MM.1S (cell line): ENCODE data around the gene PI4KA.
"Not testable (repeated sequence)": the region's sequence is repeated elsewhere in the genome, so short reads cannot be mapped to it uniquely, and the experiment has no call there.

Source experiments
- DNase-seq: peaks from one replicate; pipeline ENCODE4 v3.0.0-alpha.2; 2015
- H2AFZ ChIP-seq: fragments of 300-600 bp; sonication (generic); 2 replicates; pipeline ENCODE4 v1.6.0; 2016; ENCODE audit warnings: antibody characterized with exemption, low read length
- H3F3A ChIP-seq: fragments of 300-600 bp; sonication (generic); 2 replicates; pipeline ENCODE4 v1.6.1; 2016; ENCODE audit warnings: mild to moderate bottlenecking, antibody characterized with exemption, low read length, moderate library complexity, mixed read lengths; ENCODE audit not compliant: insufficient read depth
- H3K27ac ChIP-seq: fragments of 300-600 bp; sonication (generic); 2 replicates; pipeline ENCODE4 v1.5.1; 2016; ENCODE audit warnings: mild to moderate bottlenecking, low read length
- H3K27me3 ChIP-seq: fragments of 300-600 bp; sonication (generic); replicated peaks from 2 replicates; pipeline ENCODE4 v1.6.0; 2016; ENCODE audit warnings: low read length; ENCODE audit not compliant: insufficient read depth
- H3K36me3 ChIP-seq: fragments of 300-600 bp; sonication (generic); replicated peaks from 2 replicates; pipeline ENCODE4 v1.6.1; 2016; ENCODE audit warnings: mild to moderate bottlenecking, low read length, mixed read lengths; ENCODE audit not compliant: insufficient read depth
- H3K4me1 ChIP-seq: fragments of 300-600 bp; sonication (generic); 2 replicates; pipeline ENCODE4 v1.6.1; 2016; ENCODE audit warnings: low read length, mixed read lengths
- H3K4me2 ChIP-seq: fragments of 300-600 bp; sonication (generic); 2 replicates; pipeline ENCODE4 v1.6.0; 2016; ENCODE audit warnings: low read depth, low read length
- H3K4me3 ChIP-seq: fragments of 300-600 bp; sonication (generic); 2 replicates; pipeline ENCODE4 v1.5.1; 2016; ENCODE audit warnings: low read length, mixed read lengths
- H3K79me2 ChIP-seq: fragments of 300-600 bp; sonication (generic); 2 replicates; pipeline ENCODE4 v1.6.1; 2016; ENCODE audit warnings: mixed run types, low read length, mixed read lengths
- H3K9ac ChIP-seq: fragments of 300-600 bp; sonication (generic); 2 replicates; pipeline ENCODE4 v1.6.1; 2016; ENCODE audit warnings: low read length, mixed read lengths
- H3K9me2 ChIP-seq: fragments of 300-600 bp; sonication (generic); replicated peaks from 2 replicates; pipeline ENCODE4 v1.6.1; 2016; ENCODE audit warnings: mild to moderate bottlenecking, low read length, mixed read lengths; ENCODE audit not compliant: insufficient read depth
- H3K9me3 ChIP-seq: fragments of 300-600 bp; sonication (generic); replicated peaks from 2 replicates; pipeline ENCODE4 v1.6.1; 2016; ENCODE audit warnings: mild to moderate bottlenecking, low read length, mixed read lengths; ENCODE audit not compliant: insufficient read depth
- H4K20me1 ChIP-seq: fragments of 300-600 bp; sonication (generic); 2 replicates; pipeline ENCODE4 v1.6.1; 2016; ENCODE audit warnings: mild to moderate bottlenecking, low read length, moderate library complexity, mixed read lengths; ENCODE audit not compliant: insufficient read depth
- EZH2 ChIP-seq: fragments of 300-600 bp; sonication (generic); optimal IDR thresholded peaks from 2 replicates; pipeline ENCODE3; 2017; ENCODE audit warnings: low read depth, mild to moderate bottlenecking, antibody characterized with exemption, low read length, mixed read lengths
- EZH2phosphoT487 ChIP-seq: fragments of 300-600 bp; sonication (generic); IDR thresholded peaks from 2 replicates; pipeline ENCODE4 v1.6.1; 2018; ENCODE audit warnings: antibody characterized with exemption, low read length
- TF ChIP-seq, protein P1 (sequence below): fragments of 300-600 bp; sonication (generic); IDR thresholded peaks from 2 replicates; pipeline ENCODE4 v1.5.1; 2016; ENCODE audit warnings: antibody characterized with exemption, low read length, mixed read lengths

Gene PI4KA

GRCh38 chr22:20663941-20664593, 194.5 kb downstream of the PI4KA start:
- Histone ChIP-seq H3K9me3 (no peaks in the 10 kb centered on the region), H3K27me3 (peaks cover 16% of the 10 kb centered on the region), H3K9me2 (no peaks in the 10 kb centered on the region), H2AFZ (no peak overlapping the region), H3K36me3 (no peaks in the 10 kb centered on the region), H3K4me1 (no peaks in the 10 kb centered on the region), H3K4me2 (no peak overlapping the region), H3K9ac (no peak overlapping the region), H4K20me1 (no peaks in the 10 kb centered on the region), H3F3A (no peaks in the 10 kb centered on the region), H3K4me3 (no peak overlapping the region), H3K79me2 (no peaks in the 10 kb centered on the region), H3K27ac (no peak overlapping the region)
- TF ChIP-seq, protein P1, sequence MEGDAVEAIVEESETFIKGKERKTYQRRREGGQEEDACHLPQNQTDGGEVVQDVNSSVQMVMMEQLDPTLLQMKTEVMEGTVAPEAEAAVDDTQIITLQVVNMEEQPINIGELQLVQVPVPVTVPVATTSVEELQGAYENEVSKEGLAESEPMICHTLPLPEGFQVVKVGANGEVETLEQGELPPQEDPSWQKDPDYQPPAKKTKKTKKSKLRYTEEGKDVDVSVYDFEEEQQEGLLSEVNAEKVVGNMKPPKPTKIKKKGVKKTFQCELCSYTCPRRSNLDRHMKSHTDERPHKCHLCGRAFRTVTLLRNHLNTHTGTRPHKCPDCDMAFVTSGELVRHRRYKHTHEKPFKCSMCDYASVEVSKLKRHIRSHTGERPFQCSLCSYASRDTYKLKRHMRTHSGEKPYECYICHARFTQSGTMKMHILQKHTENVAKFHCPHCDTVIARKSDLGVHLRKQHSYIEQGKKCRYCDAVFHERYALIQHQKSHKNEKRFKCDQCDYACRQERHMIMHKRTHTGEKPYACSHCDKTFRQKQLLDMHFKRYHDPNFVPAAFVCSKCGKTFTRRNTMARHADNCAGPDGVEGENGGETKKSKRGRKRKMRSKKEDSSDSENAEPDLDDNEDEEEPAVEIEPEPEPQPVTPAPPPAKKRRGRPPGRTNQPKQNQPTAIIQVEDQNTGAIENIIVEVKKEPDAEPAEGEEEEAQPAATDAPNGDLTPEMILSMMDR: no peak
- TF ChIP-seq EZH2 (no peak), EZH2phosphoT487 (no peak)
- no peak for DNase-seq

DNA sequence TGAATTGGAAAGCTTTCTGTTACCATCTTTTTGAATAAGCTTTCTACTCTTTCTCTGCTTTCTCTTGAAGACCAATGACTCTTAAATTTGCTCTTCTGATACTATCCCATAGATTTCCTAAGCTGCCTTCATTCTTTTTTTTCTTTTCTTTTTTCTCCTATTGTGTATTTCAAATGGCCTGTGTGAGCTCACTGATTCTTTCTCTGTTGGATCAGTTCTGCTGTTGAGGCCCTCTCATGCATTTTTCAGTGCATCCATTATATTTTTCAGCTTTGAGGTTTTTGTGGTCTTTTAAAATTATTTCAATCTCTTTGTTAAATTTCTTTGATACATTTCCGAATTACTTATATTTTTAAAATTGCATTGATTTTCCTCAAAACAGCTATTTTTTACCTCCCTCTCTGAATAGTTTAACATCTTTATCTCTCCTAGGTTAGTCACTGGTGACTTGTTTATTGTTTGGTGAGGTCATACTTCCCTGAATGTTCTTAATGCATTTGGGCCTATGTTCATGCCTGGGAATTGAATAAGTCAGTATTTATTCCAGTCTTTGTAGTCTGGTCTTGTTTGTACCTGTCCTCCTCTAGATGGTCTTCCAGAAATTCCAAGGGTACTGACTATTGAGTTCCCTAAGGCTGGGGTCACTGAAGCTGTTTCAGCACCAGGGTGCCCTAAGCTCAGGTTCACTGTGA, 195.3 kb downstream of the PI4KA start:
- H3K4me1 ChIP-seq: no peaks in the 10 kb centered on the region
- H3F3A ChIP-seq: no peaks in the 10 kb centered on the region
- H3K27me3 ChIP-seq: peaks cover 20% of the 10 kb centered on the region
- TF ChIP-seq EZH2phosphoT487 (no peak), EZH2 (no peak)
- TF ChIP-seq, protein P1: no peak
- no peaks in the 10 kb centered on the region for H3K9me2 ChIP-seq
- H3K27ac ChIP-seq: no peak overlapping the region
- no peak overlapping the region for H3K4me3 ChIP-seq
- no peak overlapping the region for H3K4me2 ChIP-seq
- DNase-seq: no peak
- H3K9me3 ChIP-seq: no peaks in the 10 kb centered on the region
- H3K9ac ChIP-seq: no peak overlapping the region
- no peak overlapping the region for H2AFZ ChIP-seq
- no peaks in the 10 kb centered on the region for H3K79me2 ChIP-seq
- H3K36me3 ChIP-seq: no peaks in the 10 kb centered on the region
- H4K20me1 ChIP-seq: no peaks in the 10 kb centered on the region

DNA sequence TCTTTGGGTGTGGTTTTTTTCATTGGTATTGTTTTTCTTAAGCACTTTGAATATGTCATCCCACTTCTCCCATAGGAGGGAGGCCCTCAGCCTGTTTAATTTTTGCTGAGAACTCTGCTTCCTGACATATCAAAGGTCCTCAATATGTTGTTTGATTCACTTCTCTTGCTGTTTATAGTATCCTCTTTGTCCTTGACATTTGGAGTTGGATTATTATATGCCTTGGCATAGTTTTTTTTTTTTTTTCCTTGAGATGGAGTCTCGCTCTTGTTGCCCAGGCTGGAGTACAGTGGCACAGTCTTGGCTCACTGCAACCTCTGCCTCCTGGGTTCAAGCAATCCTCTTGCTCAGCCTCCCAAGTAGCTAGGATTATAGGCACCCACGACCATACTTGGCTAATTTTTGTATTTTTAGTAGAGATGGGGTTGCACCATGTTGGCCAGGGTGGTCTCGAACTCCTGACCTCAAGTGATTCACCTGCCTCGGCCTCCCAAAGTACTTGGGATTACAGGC, 196.0 kb downstream of the PI4KA start:
- H3K4me3 ChIP-seq, H3K4me1 ChIP-seq, H3K36me3 ChIP-seq, H3F3A ChIP-seq, H3K9me2 ChIP-seq, DNase-seq, H2AFZ ChIP-seq, H3K9me3 ChIP-seq, H3K4me2 ChIP-seq, H3K9ac ChIP-seq, H4K20me1 ChIP-seq, H3K27ac ChIP-seq, H3K79me2 ChIP-seq: not testable (repeated sequence)
- H3K27me3 ChIP-seq: peaks cover 27% of the 10 kb centered on the region

DNA sequence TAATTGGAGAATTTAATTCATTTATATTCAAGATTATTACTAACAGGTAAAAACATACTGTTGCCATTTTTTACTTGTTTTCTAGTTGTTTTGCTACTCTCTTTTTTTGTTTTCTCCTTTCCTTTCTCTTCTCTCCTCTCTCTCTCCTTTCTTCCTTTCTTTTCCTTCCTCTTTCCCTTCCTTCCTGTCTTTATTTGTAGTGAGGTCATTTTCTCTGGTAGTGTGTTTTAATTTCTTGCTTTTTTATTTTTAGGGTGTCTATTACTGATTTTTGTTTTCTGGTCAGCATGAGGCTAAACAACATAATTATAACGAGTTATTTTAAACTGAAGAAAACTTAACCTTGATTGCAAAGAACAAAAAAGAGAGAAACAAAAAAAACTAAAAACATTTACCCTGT, 197.1 kb downstream of the PI4KA start:
- Histone ChIP-seq H4K20me1 (no peaks in the 10 kb centered on the region), H2AFZ (no peak overlapping the region), H3K9me3 (no peaks in the 10 kb centered on the region), H3K4me1 (no peaks in the 10 kb centered on the region), H3F3A (no peaks in the 10 kb centered on the region), H3K27ac (no peak overlapping the region), H3K79me2 (no peaks in the 10 kb centered on the region), H3K4me2 (no peak overlapping the region), H3K4me3 (no peak overlapping the region), H3K27me3 (peaks cover 32% of the 10 kb centered on the region), H3K9ac (no peak overlapping the region), H3K36me3 (no peaks in the 10 kb centered on the region), H3K9me2 (no peaks in the 10 kb centered on the region)
- TF ChIP-seq, protein P1: no peak
- TF ChIP-seq EZH2: no peak
- TF ChIP-seq EZH2phosphoT487: no peak
- no peak for DNase-seq
